Endodermal cell (in vitro differentiated cells): Measurements from ENCODE around the gene NUTM1. TPM values are rescaled to one million over a fixed set of nuclear protein-coding genes. Genes with fewer than 3 reads are reported as not detected.

ENCODE experiments used
- DNase-seq: peaks from one replicate; pipeline ENCODE4 v3.0.0-alpha.2; 2017
- H3K27ac ChIP-seq: 2 replicates; pipeline ENCODE4 v1.5.1; 2013; ENCODE audit warnings: mild to moderate bottlenecking, low read depth, low read length, moderate library complexity
- H3K27me3 ChIP-seq: 2 replicates; pipeline ENCODE4 v1.6.1; 2013; ENCODE audit warnings: mild to moderate bottlenecking, low read length, moderate library complexity; ENCODE audit not compliant: insufficient read depth, control insufficient read depth, poor library complexity, severe bottlenecking
- H3K36me3 ChIP-seq: 2 replicates; pipeline ENCODE4 v1.7.0; 2013; ENCODE audit warnings: mild to moderate bottlenecking, low read length, moderate library complexity; ENCODE audit not compliant: control insufficient read depth, insufficient read depth
- H3K4me1 ChIP-seq: one replicate; pipeline ENCODE4 v1.7.0; 2013; ENCODE audit warnings: low read length; ENCODE audit not compliant: control insufficient read depth, insufficient read depth
- H3K4me3 ChIP-seq: 2 replicates; pipeline ENCODE4 v1.5.1; 2013; ENCODE audit warnings: mild to moderate bottlenecking, low read length, moderate library complexity
- H3K9ac ChIP-seq: 2 replicates; pipeline ENCODE4 v1.6.1; 2013; ENCODE audit warnings: mild to moderate bottlenecking, low read length, moderate library complexity; ENCODE audit not compliant: poor library complexity, severe bottlenecking; ENCODE audit errors: extremely low read depth
- H3K9me3 ChIP-seq: 2 replicates; pipeline ENCODE4 v1.6.1; 2013; ENCODE audit warnings: mild to moderate bottlenecking, low read length, moderate library complexity; ENCODE audit not compliant: control insufficient read depth
- H3K27ac Mint-ChIP-seq: 2 replicates; pipeline ENCODE4 v1.8.0; 2020; ENCODE audit warnings: mixed read lengths
- H3K27me3 Mint-ChIP-seq: 2 replicates; pipeline ENCODE4 v1.8.0; 2021; ENCODE audit warnings: mild to moderate bottlenecking, mixed read lengths; ENCODE audit not compliant: insufficient read depth
- H3K36me3 Mint-ChIP-seq: 2 replicates; pipeline ENCODE4 v1.8.0; 2020; ENCODE audit warnings: low read depth, mixed read lengths
- H3K4me1 Mint-ChIP-seq: 2 replicates; pipeline ENCODE4 v1.8.0; 2020; ENCODE audit warnings: mixed read lengths
- H3K4me3 Mint-ChIP-seq: 2 replicates; pipeline ENCODE4 v1.8.0; 2020; ENCODE audit warnings: mild to moderate bottlenecking, moderate library complexity, mixed read lengths
- H3K9me3 Mint-ChIP-seq: 2 replicates; pipeline ENCODE4 v1.8.0; 2020; ENCODE audit warnings: mild to moderate bottlenecking, mixed read lengths
- CTCF ChIP-seq: fragments of 200-600 bp; sonication (generic); conservative IDR thresholded peaks from 2 replicates; pipeline ENCODE4 v1.5.0; 2021; ENCODE audit warnings: antibody characterized with exemption, mild to moderate bottlenecking
- WGBS, 2 experiments: methylation state at CpG; one replicate each; pipeline versions ENCODE4 v1.1.5 to v1.1.7; 2013; ENCODE audit warnings: missing lambda C conversion rate in 2 of 2, mixed read lengths in 1 of 2; ENCODE audit not compliant: insufficient coverage in 1 of 2, insufficient read length in 1 of 2; 5-methylcytosine and 5-hydroxymethylcytosine counted together
- total RNA-seq, 2 donors: library from RNA; stranded (reverse); fragmentation: NEBNext Ultra II Directional in 1 of 2; extraction: Animal tissue kit (Norgen Biotek cat#: 25700) in 1 of 2; gene quantifications; 2 replicates in 1 of 2; 3 replicates in 1 of 2; pipeline ENCODE4 v1.2.1, GENCODE V29; 2021

NUTM1 gene
- total RNA-seq, 2 donors from 2014 or later: 0.09 TPM; not detected in 1

- H3K9ac ChIP-seq: no peak overlapping the region
- H3K27ac Mint-ChIP-seq: no peak overlapping the region
- no peak overlapping the region for H3K27ac ChIP-seq
- H3K36me3 Mint-ChIP-seq: no peaks in the 10 kb centered on the region
- H3K4me3 Mint-ChIP-seq: no peak overlapping the region
- H3K4me3 ChIP-seq: no peak overlapping the region
- H3K27me3 Mint-ChIP-seq: no peaks in the 10 kb centered on the region
- H3K4me1 Mint-ChIP-seq: peaks cover 4% of the 10 kb centered on the region
- no peaks in the 10 kb centered on the region for H3K27me3 ChIP-seq
- no peaks in the 10 kb centered on the region for H3K36me3 ChIP-seq
- no peak for DNase-seq
- no peaks in the 10 kb centered on the region for H3K4me1 ChIP-seq
- peaks cover 5% of the 10 kb centered on the region for H3K9me3 Mint-ChIP-seq
- peaks cover 5% of the 10 kb centered on the region for H3K9me3 ChIP-seq
- TF ChIP-seq CTCF: no peak
Observed at GRCh38 chr15:34325368-34325767, 17.7 kb upstream of the NUTM1 start.

GRCh38 chr15:34327906-34328305, 15.2 kb upstream of the NUTM1 start:
- H3K27ac Mint-ChIP-seq: no peak overlapping the region
- H3K9me3 Mint-ChIP-seq: peaks cover 5% of the 10 kb centered on the region
- no peaks in the 10 kb centered on the region for H3K4me1 Mint-ChIP-seq
- Histone ChIP-seq H3K4me3 (no peak overlapping the region), H3K36me3 (no peaks in the 10 kb centered on the region), H3K4me1 (no peaks in the 10 kb centered on the region), H3K27me3 (no peaks in the 10 kb centered on the region), H3K9ac (no peak overlapping the region), H3K9me3 (peaks cover 5% of the 10 kb centered on the region), H3K27ac (no peak overlapping the region)
- H3K36me3 Mint-ChIP-seq: no peaks in the 10 kb centered on the region
- TF ChIP-seq CTCF: no peak
- H3K27me3 Mint-ChIP-seq: no peaks in the 10 kb centered on the region
- no peak for DNase-seq
- 97 to 99% methylated on average over 3 to 4 of the region's 4 CpGs for WGBS, 2 experiments
- no peak overlapping the region for H3K4me3 Mint-ChIP-seq

- Histone ChIP-seq H3K36me3 (no peaks in the 10 kb centered on the region), H3K27ac (no peak overlapping the region), H3K4me3 (no peak overlapping the region), H3K9me3 (no peaks in the 10 kb centered on the region), H3K4me1 (no peaks in the 10 kb centered on the region), H3K27me3 (no peaks in the 10 kb centered on the region), H3K9ac (no peak overlapping the region)
- no peak for TF ChIP-seq CTCF
- H3K9me3 Mint-ChIP-seq: no peaks in the 10 kb centered on the region
- no peak overlapping the region for H3K27ac Mint-ChIP-seq
- H3K4me3 Mint-ChIP-seq: no peak overlapping the region
- H3K27me3 Mint-ChIP-seq: no peaks in the 10 kb centered on the region
- H3K4me1 Mint-ChIP-seq: no peaks in the 10 kb centered on the region
- WGBS, 2 experiments: 67 to 81% methylated on average over 1 to 2 of the region's 2 CpGs
- H3K36me3 Mint-ChIP-seq: no peaks in the 10 kb centered on the region
- no peak for DNase-seq
Observed at GRCh38 chr15:34329006-34329405, 14.1 kb upstream of the NUTM1 start.
